Spleen (tissue), 11 donors: ENCODE data around the gene HMGXB3. TPM values are rescaled to one million over a fixed set of nuclear protein-coding genes. Genes with fewer than 3 reads are reported as not detected.
A peak's percentile ranks its signal among the peaks of the same experiment; 100 is the strongest.

Source experiments
- DNase-seq: peaks from one replicate; pipeline ENCODE4 v3.0.0-alpha.2; 2020
- H3K27ac ChIP-seq, 8 donors: fragments of 200-600 bp; sonication (generic) in 7 of 8; 1 replicate in 4 of 8; 2 replicates in 4 of 8; pipeline versions ENCODE4 v1.5.0 to v1.8.0; 2016 to 2021; ENCODE audit warnings: inconsistent platforms in 4 of 8, mild to moderate bottlenecking in 4 of 8, moderate library complexity in 1 of 8
- H3K27me3 ChIP-seq, 7 donors: fragments of 200-600 bp; sonication (generic) in 6 of 7; replicated peaks in 1 of 7; 1 replicate in 4 of 7; 2 replicates in 3 of 7; pipeline versions ENCODE4 v1.5.0 to v1.8.0; 2016 to 2021; ENCODE audit warnings: inconsistent platforms in 3 of 7, mild to moderate bottlenecking in 1 of 7
- H3K36me3 ChIP-seq, 6 donors: fragments of 200-600 bp; sonication (generic) in 5 of 6; 1 replicate in 4 of 6; 2 replicates in 2 of 6; pipeline versions ENCODE4 v1.5.0 to v1.8.0; 2016 to 2021; ENCODE audit warnings: inconsistent platforms in 2 of 6
- H3K4me1 ChIP-seq, 6 donors: fragments of 200-600 bp; sonication (generic) in 5 of 6; 1 replicate in 3 of 6; 2 replicates in 3 of 6; pipeline versions ENCODE4 v1.5.0 to v1.8.0; 2016 to 2021; ENCODE audit warnings: inconsistent platforms in 3 of 6
- H3K4me3 ChIP-seq, 8 donors: fragments of 200-600 bp; sonication (generic) in 7 of 8; 1 replicate in 4 of 8; 2 replicates in 4 of 8; pipeline versions ENCODE4 v1.5.0 to v1.8.0; 2016 to 2021; ENCODE audit warnings: inconsistent platforms in 4 of 8, mild to moderate bottlenecking in 4 of 8, moderate library complexity in 2 of 8
- H3K9me3 ChIP-seq, 8 donors: fragments of 200-600 bp; sonication (generic) in 7 of 8; 1 replicate in 4 of 8; 2 replicates in 4 of 8; pipeline versions ENCODE4 v1.5.0 to v1.8.0; 2016 to 2021; ENCODE audit warnings: inconsistent platforms in 4 of 8
- POLR2A ChIP-seq, 3 donors: fragments of 450-650 bp; IDR thresholded peaks; one replicate each; pipeline ENCODE4 v1.5.1; 2017; ENCODE audit warnings: antibody characterized with exemption in 3 of 3, mild to moderate bottlenecking in 1 of 3
- POLR2AphosphoS5 ChIP-seq, 3 donors: sonication (generic); formaldehyde crosslinking; IDR thresholded peaks; one replicate each; pipeline ENCODE4 v1.5.1; 2017; ENCODE audit warnings: antibody characterized with exemption in 3 of 3
- WGBS, 5 donors: extraction: QIAGEN DNeasy Blood & Tissue Kit in 3 of 5; methylation state at CpG; one replicate each; pipeline versions ENCODE4 v1.1.5 to v1.1.7; 2013 to 2018; 5-methylcytosine and 5-hydroxymethylcytosine counted together
- intact Hi-C: fragments of 100-400 bp; cut with DNase I; formaldehyde crosslinking; loops from one replicate; pipeline ENCODE4 v1.15.0; 2023; ENCODE audit warnings: low total_unique reads
- polyA plus RNA-seq, 3 donors: library from polyadenylated mRNA; stranded (reverse); fragments of 200-250 nt; gene quantifications; one replicate each; pipeline ENCODE4 v1.2.1, GENCODE V29; 2013
- total RNA-seq, 7 donors: library from RNA; depleted of rRNA in 3 of 7; stranded (reverse); fragments of >200 nt in 3 of 7; fragmentation: NEBNext Ultra II Directional in 4 of 7; extraction: Animal tissue kit (Norgen Biotek cat#: 25700) in 4 of 7; gene quantifications; one replicate each; pipeline versions ENCODE4 v1.1.0 to v1.2.1, GENCODE V29; 2016 to 2021
- TF ChIP-seq, protein P1 (sequence below), 11 experiments: fragments of 200-600 bp in 7 of 11; fragments of 450-650 bp in 4 of 11; sonication (generic) in 4 of 11; IDR thresholded peaks in 8 of 11; conservative IDR thresholded peaks in 3 of 11; 1 replicate in 7 of 11; 2 replicates in 4 of 11; pipeline versions ENCODE4 v1.4.0 to v1.8.0; 2016 to 2021; ENCODE audit warnings: antibody characterized with exemption in 11 of 11, inconsistent platforms in 4 of 11, mild to moderate bottlenecking in 1 of 11
- donor health status: healthy with polysubstance abuse.
- donor health status: DM: no; HTN: no; CAD: no; lungs with moderate emphysema.
- donor health status: DM: no; HTN: no; CAD: no.
- donor health status: Bipolar disorder and iron deficiency.
- donor health status: healthy.
- donor health status: DM: no; HTN: no; CAD: no.
- donor health status: DM: yes; HTN: yes; CAD: no.

Gene HMGXB3
- total and polyA plus RNA-seq, 10 donors = 14.3 to 51.7 (median 34.6) TPM

DNA sequence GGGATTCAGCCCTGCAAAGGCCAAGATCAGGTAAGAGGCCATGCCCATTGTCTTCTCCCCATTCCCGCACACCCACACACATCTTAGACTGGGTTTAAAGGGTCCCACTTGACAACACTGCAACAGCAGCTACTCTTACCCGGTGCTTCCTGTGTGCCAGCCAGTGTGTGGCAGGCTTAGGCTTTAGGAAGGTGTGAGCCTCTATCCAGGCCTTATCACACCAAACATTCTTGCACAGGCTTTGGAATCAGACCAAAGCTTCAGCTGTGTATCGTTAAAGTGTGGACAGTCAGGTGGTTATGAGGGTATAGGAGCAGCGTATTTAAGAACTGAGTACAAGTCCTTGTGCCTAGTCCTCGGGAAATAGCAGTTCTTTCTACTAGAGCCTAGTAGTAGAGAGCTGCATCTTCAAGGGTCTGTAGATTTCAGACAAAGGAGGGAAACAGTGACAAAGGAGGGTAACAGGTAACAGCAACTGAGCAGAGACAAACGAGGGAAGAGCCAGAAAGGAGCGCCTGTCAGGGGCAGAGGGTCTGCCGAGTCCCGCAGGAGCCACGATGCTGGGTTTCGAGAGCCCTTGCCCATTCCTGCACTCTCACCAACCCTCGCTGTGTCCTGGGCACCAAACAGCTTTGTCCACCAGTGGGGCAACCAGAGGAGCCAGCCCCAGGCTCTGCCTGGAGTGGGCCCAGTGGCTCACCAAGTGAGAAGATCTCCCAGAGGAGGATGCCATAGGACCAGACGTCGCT lies 55.0 kb downstream of the HMGXB3 start:
- no peak for DNase-seq
- Histone ChIP-seq H3K27me3 (no peaks in the 10 kb centered on the region), H3K27ac (no peak overlapping the region), H3K4me1 (peaks cover 0 to 24% (median 0%) of the 10 kb centered on the region in 6 donors), H3K4me3 (no peak overlapping the region), H3K9me3 (no peaks in the 10 kb centered on the region), H3K36me3 (peaks cover 0 to 80% (median 50%) of the 10 kb centered on the region in 6 donors)
- no peak for TF ChIP-seq POLR2A (IDR thresholded peaks at IDR 0.05)
- TF ChIP-seq POLR2AphosphoS5 (IDR thresholded peaks at IDR 0.05) = peak in 1 of 3 donors; percentile 23
- WGBS, 5 donors = 82 to 88% (median 83%) methylated on average over 14 of the region's 14 CpGs
- intact Hi-C loops = no loop called here

DNA sequence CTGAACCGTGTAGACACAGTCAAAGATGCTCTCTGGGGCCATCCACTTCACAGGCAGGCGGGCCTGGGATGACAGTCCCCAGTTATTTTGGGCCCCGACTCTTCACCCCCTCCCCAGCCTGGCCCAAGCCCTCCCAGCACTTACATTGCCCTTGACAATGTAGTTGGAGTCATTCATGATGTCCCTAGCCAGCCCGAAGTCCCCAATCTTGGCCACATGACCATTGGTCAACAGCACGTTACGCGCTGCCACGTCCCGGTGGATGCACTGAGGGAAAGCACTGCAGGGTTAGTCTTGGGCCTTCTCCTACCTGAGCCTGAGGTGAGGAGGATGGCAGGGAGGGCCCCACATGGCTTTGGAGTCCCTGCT lies 55.5 kb downstream of the HMGXB3 start:
- Histone ChIP-seq H3K9me3 (no peaks in the 10 kb centered on the region), H3K27me3 (no peaks in the 10 kb centered on the region), H3K36me3 (peaks cover 0 to 80% (median 44%) of the 10 kb centered on the region in 6 donors), H3K4me1 (peaks cover 0 to 21% (median 0%) of the 10 kb centered on the region in 6 donors), H3K4me3 (no peak overlapping the region), H3K27ac (no peak overlapping the region)
- intact Hi-C loops = no loop called here
- TF ChIP-seq, protein P1, sequence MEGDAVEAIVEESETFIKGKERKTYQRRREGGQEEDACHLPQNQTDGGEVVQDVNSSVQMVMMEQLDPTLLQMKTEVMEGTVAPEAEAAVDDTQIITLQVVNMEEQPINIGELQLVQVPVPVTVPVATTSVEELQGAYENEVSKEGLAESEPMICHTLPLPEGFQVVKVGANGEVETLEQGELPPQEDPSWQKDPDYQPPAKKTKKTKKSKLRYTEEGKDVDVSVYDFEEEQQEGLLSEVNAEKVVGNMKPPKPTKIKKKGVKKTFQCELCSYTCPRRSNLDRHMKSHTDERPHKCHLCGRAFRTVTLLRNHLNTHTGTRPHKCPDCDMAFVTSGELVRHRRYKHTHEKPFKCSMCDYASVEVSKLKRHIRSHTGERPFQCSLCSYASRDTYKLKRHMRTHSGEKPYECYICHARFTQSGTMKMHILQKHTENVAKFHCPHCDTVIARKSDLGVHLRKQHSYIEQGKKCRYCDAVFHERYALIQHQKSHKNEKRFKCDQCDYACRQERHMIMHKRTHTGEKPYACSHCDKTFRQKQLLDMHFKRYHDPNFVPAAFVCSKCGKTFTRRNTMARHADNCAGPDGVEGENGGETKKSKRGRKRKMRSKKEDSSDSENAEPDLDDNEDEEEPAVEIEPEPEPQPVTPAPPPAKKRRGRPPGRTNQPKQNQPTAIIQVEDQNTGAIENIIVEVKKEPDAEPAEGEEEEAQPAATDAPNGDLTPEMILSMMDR (IDR thresholded peaks at IDR 0.05 in 8 of 11, conservative IDR thresholded peaks at IDR 0.05 in 3 of 11) = no peak
- TF ChIP-seq POLR2A (IDR thresholded peaks at IDR 0.05) (no peak), POLR2AphosphoS5 (IDR thresholded peaks at IDR 0.05) (peak in 2 of 3 donors; percentile 15 to 37)
- 95 to 100% (median 95%) methylated on average over 7 to 9 of the region's 9 CpGs for WGBS, 5 donors
- DNase-seq = no peak

DNA sequence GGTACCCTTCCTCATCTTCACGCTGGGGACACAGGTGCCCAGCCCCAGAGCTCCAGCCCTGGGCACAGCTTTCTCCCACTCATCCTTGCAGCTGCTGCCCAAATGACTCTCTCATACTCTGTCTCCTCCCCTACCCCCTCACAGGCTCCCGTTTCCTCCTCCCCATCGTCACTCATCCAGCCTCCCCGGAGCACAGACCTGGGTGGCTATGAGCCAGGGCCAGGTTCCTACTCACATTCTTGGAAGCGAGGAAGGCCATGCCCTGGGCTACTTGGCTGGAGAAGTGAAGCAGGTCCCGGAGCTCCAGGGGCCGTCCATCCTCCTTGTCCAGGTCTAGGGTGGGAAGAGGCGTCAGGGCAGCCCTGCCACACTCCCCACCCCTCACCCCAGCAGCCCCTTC lies 56.5 kb downstream of the HMGXB3 start:
- WGBS, 5 donors = 85 to 90% (median 88%) methylated on average over 7 to 8 of the region's 8 CpGs
- peak in 1 of 3 donors; percentile 39 for TF ChIP-seq POLR2AphosphoS5 (IDR thresholded peaks at IDR 0.05)
- no peak for TF ChIP-seq POLR2A (IDR thresholded peaks at IDR 0.05)
- TF ChIP-seq, protein P1 (IDR thresholded peaks at IDR 0.05 in 8 of 11, conservative IDR thresholded peaks at IDR 0.05 in 3 of 11) = no peak
- intact Hi-C loops = no loop called here

DNA sequence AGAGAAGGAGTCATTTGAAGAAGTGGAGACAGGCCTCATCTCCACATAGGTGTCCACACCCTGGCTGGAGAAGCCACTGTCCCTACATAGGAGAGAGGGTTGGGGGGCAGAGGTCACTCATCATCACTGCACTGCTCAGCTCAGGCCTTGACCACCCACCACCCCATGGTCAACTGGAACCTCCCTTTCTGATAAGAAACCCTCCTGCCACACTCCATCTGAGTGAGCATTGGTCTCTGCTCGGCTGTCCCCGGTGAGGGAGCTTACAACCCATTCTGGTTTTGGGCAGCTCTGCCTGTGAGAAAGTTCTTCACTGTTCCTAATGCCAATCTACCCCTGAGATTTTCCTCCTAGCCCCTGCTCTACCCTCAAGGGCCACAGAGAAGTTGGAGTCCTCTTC lies 57.0 kb downstream of the HMGXB3 start:
- Histone ChIP-seq H3K36me3 (peaks cover 0 to 72% (median 30%) of the 10 kb centered on the region in 6 donors), H3K27ac (peak overlapping the region in 3 of 8 donors; percentile 55 to 65 (median 64)), H3K4me1 (peaks cover 0 to 24% (median 0%) of the 10 kb centered on the region in 6 donors), H3K4me3 (no peak overlapping the region), H3K27me3 (no peaks in the 10 kb centered on the region), H3K9me3 (no peaks in the 10 kb centered on the region)
- 93 to 98% (median 94%) methylated on average over 2 of the region's 2 CpGs for WGBS, 5 donors
- intact Hi-C loops = no loop called here
- no peak for DNase-seq
- TF ChIP-seq POLR2AphosphoS5 (IDR thresholded peaks at IDR 0.05) (no peak), POLR2A (IDR thresholded peaks at IDR 0.05) (no peak)
- TF ChIP-seq, protein P1 (IDR thresholded peaks at IDR 0.05 in 8 of 11, conservative IDR thresholded peaks at IDR 0.05 in 3 of 11) = no peak

More for the DNA sequence above, 56.5 kb downstream of the HMGXB3 start:
- H3K27ac ChIP-seq = peak overlapping the region in 2 of 8 donors; percentile 64 to 65
- peaks cover 0 to 21% (median 0%) of the 10 kb centered on the region in 6 donors for H3K4me1 ChIP-seq
- no peaks in the 10 kb centered on the region for H3K9me3 ChIP-seq
- H3K27me3 ChIP-seq = no peaks in the 10 kb centered on the region
- H3K36me3 ChIP-seq = peaks cover 0 to 77% (median 34%) of the 10 kb centered on the region in 6 donors
- DNase-seq = no peak
- no peak overlapping the region for H3K4me3 ChIP-seq
